ENCODE results near the gene RGS12.
"Not testable (repeated sequence)": the region's sequence is repeated elsewhere in the genome, so short reads cannot be mapped to it uniquely, and the experiment has no call there.

Gene RGS12

GRCh38 chr4:3297066-3297859 is 4.4 kb downstream of the RGS12 start:
- H3K4me1 ChIP-seq (ENCODE audit: low read length): peaks cover 5% of the 10 kb centered on the region; the same call in 1 of the 2 replicates
- H3K9me3 ChIP-seq (ENCODE audit: insufficient read depth, low read length): no peaks in the 10 kb centered on the region
- TF ChIP-seq CTCF (IDR thresholded peaks at IDR 0.05; ENCODE audit: low read depth, low read length) (no peak), EZH2phosphoT487 (IDR thresholded peaks at IDR 0.05; ENCODE audit: low read depth) (no peak)
- H3K9ac ChIP-seq (ENCODE audit: low read length): no peak overlapping the region
- peaks cover 43% of the 10 kb centered on the region for H3K27me3 ChIP-seq (ENCODE audit: low read depth, low read length)
- H4K20me1 ChIP-seq (ENCODE audit: insufficient read depth, low read length): no peaks in the 10 kb centered on the region
- no peaks in the 10 kb centered on the region for H3K79me2 ChIP-seq (ENCODE audit: low read length)
- H3K4me3 ChIP-seq (ENCODE audit: low read length): no peak overlapping the region
- H2AFZ ChIP-seq (ENCODE audit: low read depth, low read length): no peak overlapping the region
- H3K4me2 ChIP-seq (ENCODE audit: low read length): no peak overlapping the region
- no peaks in the 10 kb centered on the region for H3K36me3 ChIP-seq (replicated peaks; ENCODE audit: low read depth, low read length)
- no peak overlapping the region for H3K27ac ChIP-seq (ENCODE audit: low read length)

- peaks cover 16% of the 10 kb centered on the region for H3K4me1 ChIP-seq (ENCODE audit: low read length)
- H3K9me3 ChIP-seq (ENCODE audit: insufficient read depth, low read length): no peaks in the 10 kb centered on the region
- H3K27ac ChIP-seq (ENCODE audit: low read length): no peak overlapping the region
- no peak overlapping the region for H3K4me3 ChIP-seq (ENCODE audit: low read length)
- H3K9ac ChIP-seq (ENCODE audit: low read length): no peak overlapping the region
- H3K79me2 ChIP-seq (ENCODE audit: low read length): no peaks in the 10 kb centered on the region
- peaks cover 48% of the 10 kb centered on the region for H3K27me3 ChIP-seq (ENCODE audit: low read depth, low read length)
- TF ChIP-seq EZH2phosphoT487 (IDR thresholded peaks at IDR 0.05; ENCODE audit: low read depth) (no peak), CTCF (IDR thresholded peaks at IDR 0.05; ENCODE audit: low read depth, low read length) (no peak)
- H3K36me3 ChIP-seq (replicated peaks; ENCODE audit: low read depth, low read length): no peaks in the 10 kb centered on the region
- H3K4me2 ChIP-seq (ENCODE audit: low read length): no peak overlapping the region
- H4K20me1 ChIP-seq (ENCODE audit: insufficient read depth, low read length): no peaks in the 10 kb centered on the region
- no peak overlapping the region for H2AFZ ChIP-seq (ENCODE audit: low read depth, low read length)
Observed at GRCh38 chr4:3299122-3299975, 6.5 kb downstream of the RGS12 start.

GRCh38 chr4:3299976-3300671 is 7.3 kb downstream of the RGS12 start:
- Histone ChIP-seq H3K4me1 (ENCODE audit: low read length) (peaks cover 16% of the 10 kb centered on the region), H2AFZ (ENCODE audit: low read depth, low read length) (no peak overlapping the region), H3K27me3 (ENCODE audit: low read depth, low read length) (peaks cover 48% of the 10 kb centered on the region), H3K4me2 (ENCODE audit: low read length) (no peak overlapping the region), H3K27ac (ENCODE audit: low read length) (no peak overlapping the region), H3K79me2 (ENCODE audit: low read length) (no peaks in the 10 kb centered on the region), H3K36me3 (replicated peaks; ENCODE audit: low read depth, low read length) (no peaks in the 10 kb centered on the region), H4K20me1 (ENCODE audit: insufficient read depth, low read length) (no peaks in the 10 kb centered on the region), H3K9ac (ENCODE audit: low read length) (no peak overlapping the region), H3K4me3 (ENCODE audit: low read length) (no peak overlapping the region), H3K9me3 (ENCODE audit: insufficient read depth, low read length) (no peaks in the 10 kb centered on the region)
- TF ChIP-seq CTCF (IDR thresholded peaks at IDR 0.05; ENCODE audit: low read depth, low read length) (no peak), EZH2phosphoT487 (IDR thresholded peaks at IDR 0.05; ENCODE audit: low read depth) (no peak)

GRCh38 chr4:3300882-3301281 is 8.1 kb downstream of the RGS12 start:
- H3K9ac ChIP-seq (ENCODE audit: low read length); H3K9me3 ChIP-seq (ENCODE audit: insufficient read depth, low read length); H2AFZ ChIP-seq (ENCODE audit: low read depth, low read length); H3K4me2 ChIP-seq (ENCODE audit: low read length); H3K79me2 ChIP-seq (ENCODE audit: low read length); H4K20me1 ChIP-seq (ENCODE audit: insufficient read depth, low read length); H3K27ac ChIP-seq (ENCODE audit: low read length); H3K4me3 ChIP-seq (ENCODE audit: low read length); H3K36me3 ChIP-seq (replicated peaks; ENCODE audit: low read depth, low read length): not testable (repeated sequence)
- H3K27me3 ChIP-seq (ENCODE audit: low read depth, low read length): peaks cover 45% of the 10 kb centered on the region
- peaks cover 22% of the 10 kb centered on the region for H3K4me1 ChIP-seq (ENCODE audit: low read length)
